ACHN (cell line): ENCODE measurements around the gene CLEC4F.

Source experiments
- DNase-seq: peaks from one replicate; pipeline ENCODE4 v3.0.0-alpha.2; 2015
- in situ Hi-C: cut with HindIII; loops from 2 replicates; pipeline ENCODE4 v1.10.0; 2017; ENCODE audit warnings: low sequenced_read_pairs, low pct_ligation_motif_present, low pct_unique_long_range_greater_than_20kb

The CLEC4F gene

GRCh38 chr2:70768590-70769085 is 51.8 kb downstream of the CLEC4F start:
- DNase-seq, result no peak
- in situ Hi-C loops, result no loop called here

DNA sequence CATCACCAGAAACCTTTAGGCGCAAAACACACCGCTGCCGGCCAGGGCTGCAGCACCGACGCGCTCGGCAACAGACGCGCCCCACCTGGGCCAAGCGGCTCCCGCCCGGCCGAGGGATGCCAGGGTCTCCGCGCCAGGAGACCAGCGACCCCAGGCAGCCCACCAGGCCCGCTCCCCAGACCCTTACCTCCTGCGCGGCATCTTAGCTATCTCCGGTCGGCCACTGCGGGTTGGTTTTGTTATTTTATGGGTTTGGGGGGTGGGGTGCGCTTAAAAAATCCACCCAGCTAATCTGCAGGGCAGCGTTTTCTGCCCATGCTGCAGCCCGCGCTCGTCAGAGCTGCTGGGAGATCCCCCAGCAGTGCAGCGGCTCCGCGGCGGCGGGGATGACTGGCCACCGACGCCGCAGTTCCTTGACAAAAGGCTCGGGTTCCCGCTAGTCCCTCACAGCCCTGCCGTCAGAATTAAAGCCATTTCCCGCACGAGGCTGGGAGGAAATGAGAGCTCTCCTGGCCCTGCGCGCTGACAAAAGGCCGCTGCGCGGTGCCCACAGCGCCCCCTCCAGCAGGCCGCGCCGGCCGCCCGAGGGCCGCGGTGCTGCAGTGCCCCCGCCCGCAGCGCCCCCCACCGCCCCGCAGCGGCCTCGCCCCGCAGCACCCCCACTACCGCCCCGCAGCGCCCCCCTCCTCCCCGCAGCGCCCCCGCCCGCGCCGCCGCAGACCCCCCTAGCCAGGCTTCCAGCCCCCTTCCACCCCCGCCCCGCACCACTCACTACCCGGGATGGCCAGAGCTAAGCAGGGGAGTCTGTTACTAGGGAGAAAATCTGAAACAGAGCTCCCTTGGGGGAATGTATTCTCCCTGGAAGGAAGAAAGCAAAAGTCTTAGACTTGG is 52.5 kb downstream of the CLEC4F start, which contains the start of gene ADD2:
ADD2 (minus strand) TSS at position 502 of the 891 bp plus-strand sequence. CDS start 61,792 bp downstream, outside the sequence.
- in situ Hi-C loops, result no loop called here
- peak; percentile 80 for DNase-seq

- in situ Hi-C loops, result no loop called here
- peak; percentile 60 for DNase-seq
Observed at GRCh38 chr2:70767079-70767698, 53.2 kb downstream of the CLEC4F start.

DNA sequence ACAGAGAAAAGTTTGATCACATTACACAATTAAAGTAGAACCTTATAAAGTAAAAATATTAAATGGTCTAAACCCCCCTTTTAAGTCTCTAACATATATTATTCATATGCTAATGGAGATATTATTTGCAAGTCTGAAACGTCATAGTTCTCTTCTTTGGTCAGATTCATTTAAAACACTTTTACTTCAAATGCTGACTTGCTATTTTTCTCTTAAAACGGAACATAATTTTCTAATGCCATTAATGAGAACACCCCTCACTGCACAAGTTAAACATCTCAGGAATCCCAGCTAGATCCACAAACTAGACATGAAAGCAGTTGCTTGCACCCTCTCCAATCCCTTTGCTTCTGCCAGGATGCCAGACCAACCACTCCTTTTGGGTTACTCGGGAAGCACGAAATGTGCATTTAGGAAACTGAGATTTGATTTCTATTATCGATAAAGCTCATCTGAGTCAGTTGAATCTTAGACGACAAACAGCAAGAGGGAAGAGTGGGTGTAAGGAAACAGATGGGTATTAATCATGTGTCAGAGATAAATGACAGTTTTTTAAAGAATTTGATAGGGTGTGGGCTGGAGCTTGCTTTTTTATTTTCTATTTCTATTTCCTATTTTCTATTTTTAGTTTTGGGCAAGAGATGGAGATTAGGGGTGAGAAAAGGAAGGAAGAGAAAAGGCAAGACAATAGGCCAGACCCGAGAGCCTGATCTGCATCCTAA is 53.9 kb downstream of the CLEC4F start:
- in situ Hi-C loops, result no loop called here
- DNase-seq, result no peak

DNA sequence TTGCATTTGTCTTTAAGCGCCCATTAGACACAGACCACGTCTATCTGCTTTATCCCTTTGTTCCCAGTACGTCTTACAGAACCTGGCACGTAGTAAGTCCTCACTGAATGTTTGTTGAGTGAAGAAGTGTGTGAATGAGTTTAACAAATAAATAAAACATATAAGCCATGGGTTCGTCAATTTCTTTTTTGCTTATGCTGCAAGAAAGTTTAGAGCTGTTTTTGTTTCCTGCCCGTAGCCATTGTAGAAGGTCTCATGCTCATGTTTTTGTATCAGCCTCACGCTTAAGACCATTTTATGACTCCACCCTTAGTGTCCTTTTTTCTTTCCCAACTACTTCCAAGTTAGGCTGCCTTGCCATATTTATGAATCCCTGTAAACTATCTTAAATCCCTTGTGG is 54.9 kb downstream of the CLEC4F start:
- no peak for DNase-seq
- in situ Hi-C loops, result no loop called here

- DNase-seq, result no peak
- in situ Hi-C loops, result no loop called here
Observed at GRCh38 chr2:70759446-70759845, 61.0 kb downstream of the CLEC4F start.
